GM23338 (cell line): ENCODE measurements around the gene VPS35.

Experiments
- CREB1 ChIP-seq: fragments of 250-450 bp; sonication (Bioruptor Pico); IDR thresholded peaks from 2 replicates; pipeline ENCODE4 v1.5.0; 2020; ENCODE audit warnings: low read depth, mild to moderate bottlenecking, moderate library complexity
- CTCF ChIP-seq, 2 experiments: fragments of 200-600 bp in 1 of 2; sonication (generic) in 1 of 2; conservative IDR thresholded peaks; 2 replicates each; pipeline versions ENCODE4 v1.5.1 to v1.6.1; 2016 to 2017; ENCODE audit warnings: antibody characterized with exemption in 2 of 2, low read depth in 2 of 2, mild to moderate bottlenecking in 2 of 2, moderate library complexity in 1 of 2
- ETS1 ChIP-seq: IDR thresholded peaks from 2 replicates; pipeline ENCODE4 v1.6.1; 2016; ENCODE audit warnings: antibody characterized with exemption
- EZH2 ChIP-seq: fragments of 200-600 bp; sonication (generic); IDR thresholded peaks from one replicate; pipeline ENCODE4 v1.8.0; 2017; ENCODE audit warnings: antibody characterized with exemption, mild to moderate bottlenecking, low read depth; ENCODE audit not compliant: unreplicated experiment
- EZH2phosphoT487 ChIP-seq: fragments of 200-600 bp; sonication (generic); IDR thresholded peaks from one replicate; pipeline ENCODE4 v1.8.1; 2018; ENCODE audit warnings: antibody characterized with exemption; ENCODE audit not compliant: unreplicated experiment
- JUNB ChIP-seq: IDR thresholded peaks from one replicate; pipeline ENCODE4 v1.6.1; 2016; ENCODE audit warnings: antibody characterized with exemption; ENCODE audit not compliant: unreplicated experiment
- NANOG ChIP-seq: IDR thresholded peaks from 2 replicates; pipeline ENCODE4 v1.6.1; 2016; ENCODE audit warnings: antibody characterized with exemption, borderline replicate concordance
- POLR2AphosphoS5 ChIP-seq: IDR thresholded peaks from 2 replicates; pipeline ENCODE4 v1.6.1; 2016; ENCODE audit warnings: antibody characterized with exemption, low read depth
- REST ChIP-seq: IDR thresholded peaks from one replicate; pipeline ENCODE4 v1.6.1; 2018; ENCODE audit warnings: antibody characterized with exemption; ENCODE audit not compliant: unreplicated experiment
- STAT1 ChIP-seq: IDR thresholded peaks from one replicate; pipeline ENCODE4 v1.6.1; 2016; ENCODE audit warnings: antibody characterized with exemption; ENCODE audit not compliant: unreplicated experiment
- ZNF114 ChIP-seq: fragments of 250-450 bp; sonication (Bioruptor Pico); IDR thresholded peaks from 2 replicates; pipeline ENCODE4 v1.5.0; 2020; ENCODE audit warnings: mild to moderate bottlenecking, moderate library complexity
- ZNF331 ChIP-seq: fragments of 250-450 bp; sonication (Bioruptor Pico); IDR thresholded peaks from 2 replicates; pipeline ENCODE4 v1.5.0; 2020; ENCODE audit warnings: low read depth, mild to moderate bottlenecking, moderate library complexity
- ZNF462 ChIP-seq: fragments of 250-450 bp; sonication (Bioruptor Pico); IDR thresholded peaks from 2 replicates; pipeline ENCODE4 v1.5.0; 2020; ENCODE audit warnings: mild to moderate bottlenecking, moderate library complexity

- no peak for TF ChIP-seq CTCF (conservative IDR thresholded peaks at IDR 0.05; ENCODE audit: low read depth in 2 of 2)
- TF ChIP-seq POLR2AphosphoS5: no peak
- no peak for TF ChIP-seq EZH2phosphoT487
- TF ChIP-seq REST: no peak
- no peak for TF ChIP-seq EZH2
- no peak for TF ChIP-seq NANOG
- TF ChIP-seq CREB1 (CRISPR knock-in tag): no peak
- no peak for TF ChIP-seq JUNB
- TF ChIP-seq ZNF462 (CRISPR knock-in tag): no peak
- no peak for TF ChIP-seq ZNF114 (CRISPR knock-in tag)
- TF ChIP-seq ETS1: no peak
- TF ChIP-seq ZNF331 (CRISPR knock-in tag): no peak
- TF ChIP-seq STAT1: no peak
Measured at GRCh38 chr16:46638947-46639925, 49.7 kb downstream of the VPS35 start.
